WTC11 (cell line): ENCODE results near the gene PLEKHM3. TPM values are rescaled to one million over a fixed set of nuclear protein-coding genes. Genes with fewer than 3 reads are reported as not detected.

Experiments
- ATAC-seq: fragments of 200-7000 bp; cut with Tn5 transposase; 2 replicates; pipeline ENCODE4 v1.10.0; 2021; ENCODE audit warnings: mild to moderate bottlenecking, moderate library complexity
- CTCF ChIA-PET: fragments of 300-600 bp; sonication (Branson Sonifier 250); formaldehyde crosslinking; loops from one replicate; lab custom pipeline; 2021; ENCODE audit warnings: antibody characterized with exemption; lab: Charles Lee
- POLR2A ChIA-PET: fragments of 350-600 bp; sonication (Branson Sonifier 250); formaldehyde crosslinking; loops from one replicate; lab custom pipeline; 2021; ENCODE audit warnings: antibody characterized with exemption; lab: Charles Lee
- DNase-seq: peaks from one replicate; pipeline ENCODE4 v3.0.0; 2021; ENCODE audit warnings: low spot score
- H3K27ac Mint-ChIP-seq: 2 replicates; pipeline ENCODE4 v1.8.0; 2021; ENCODE audit warnings: mixed read lengths
- H3K27me3 Mint-ChIP-seq: 2 replicates; pipeline ENCODE4 v1.8.0; 2021; ENCODE audit warnings: low read depth, mild to moderate bottlenecking, moderate library complexity, mixed read lengths
- H3K36me3 Mint-ChIP-seq: 2 replicates; pipeline ENCODE4 v1.8.0; 2021; ENCODE audit warnings: mixed read lengths
- H3K4me1 Mint-ChIP-seq: 2 replicates; pipeline ENCODE4 v1.8.0; 2022; ENCODE audit warnings: mixed read lengths
- H3K4me3 Mint-ChIP-seq: 2 replicates; pipeline ENCODE4 v1.8.0; 2021; ENCODE audit warnings: mild to moderate bottlenecking, moderate library complexity, mixed read lengths
- H3K9me3 Mint-ChIP-seq: 2 replicates; pipeline ENCODE4 v1.8.0; 2021; ENCODE audit warnings: mixed read lengths
- AR ChIP-seq: fragments of 250-450 bp; sonication (Bioruptor Pico); IDR thresholded peaks from 2 replicates; pipeline ENCODE4 v1.9.0; 2021; ENCODE audit warnings: mild to moderate bottlenecking
- ATF3 ChIP-seq: sonication (generic); formaldehyde crosslinking; conservative IDR thresholded peaks from 2 replicates; pipeline ENCODE4 v1.8.1; 2022; ENCODE audit warnings: mild to moderate bottlenecking, missing genetic modification reagents
- CREB1 ChIP-seq: sonication (generic); formaldehyde crosslinking; IDR thresholded peaks from 2 replicates; pipeline ENCODE4 v1.8.0; 2023; ENCODE audit warnings: mild to moderate bottlenecking, missing genetic modification reagents
- EMX1 ChIP-seq: fragments of 250-450 bp; sonication (Bioruptor Pico); IDR thresholded peaks from 2 replicates; pipeline ENCODE4 v1.8.0; 2021; ENCODE audit warnings: mild to moderate bottlenecking
- FOXP4 ChIP-seq: sonication (generic); formaldehyde crosslinking; IDR thresholded peaks from 2 replicates; pipeline ENCODE4 v1.8.0; 2022; ENCODE audit warnings: mild to moderate bottlenecking, missing genetic modification reagents
- IRF1 ChIP-seq: sonication (generic); formaldehyde crosslinking; IDR thresholded peaks from 2 replicates; pipeline ENCODE4 v1.8.0; 2023; ENCODE audit warnings: missing genetic modification reagents
- SP1 ChIP-seq: sonication (generic); formaldehyde crosslinking; conservative IDR thresholded peaks from 2 replicates; pipeline ENCODE4 v1.8.1; 2022; ENCODE audit warnings: missing genetic modification reagents
- USF1 ChIP-seq: sonication (generic); formaldehyde crosslinking; IDR thresholded peaks from 2 replicates; pipeline ENCODE4 v1.8.0; 2022; ENCODE audit warnings: mild to moderate bottlenecking, missing genetic modification reagents
- ZBTB21 ChIP-seq: sonication (generic); formaldehyde crosslinking; IDR thresholded peaks from 2 replicates; pipeline ENCODE4 v1.8.1; 2023; ENCODE audit warnings: mild to moderate bottlenecking, missing genetic modification reagents, borderline replicate concordance
- ZBTB43 ChIP-seq: sonication (generic); formaldehyde crosslinking; IDR thresholded peaks from 2 replicates; pipeline ENCODE4 v1.8.1; 2023; ENCODE audit warnings: mild to moderate bottlenecking, missing genetic modification reagents
- ZNF232 ChIP-seq: sonication (generic); formaldehyde crosslinking; IDR thresholded peaks from 2 replicates; pipeline ENCODE4 v1.8.0; 2022; ENCODE audit warnings: mild to moderate bottlenecking, missing genetic modification reagents
- ZNF281 ChIP-seq: sonication (generic); formaldehyde crosslinking; IDR thresholded peaks from 2 replicates; pipeline ENCODE4 v1.8.0; 2023; ENCODE audit warnings: mild to moderate bottlenecking, missing genetic modification reagents
- total RNA-seq: library from RNA; stranded (reverse); gene quantifications from 3 replicates; pipeline ENCODE4 v1.2.3, GENCODE V29; 2021
- TF ChIP-seq, protein P1 (sequence below): fragments of 250-450 bp; sonication (Bioruptor Pico); IDR thresholded peaks from 2 replicates; pipeline ENCODE4 v1.9.0; 2021; ENCODE audit warnings: moderate library complexity, mild to moderate bottlenecking, inconsistent platforms, borderline replicate concordance
- TF ChIP-seq, protein P2 (sequence below): sonication (generic); formaldehyde crosslinking; IDR thresholded peaks from 2 replicates; pipeline ENCODE4 v1.8.1; 2022; ENCODE audit warnings: mild to moderate bottlenecking, missing genetic modification reagents, moderate library complexity, borderline replicate concordance
- TF ChIP-seq, protein P3 (sequence below): sonication (generic); formaldehyde crosslinking; conservative IDR thresholded peaks from 2 replicates; pipeline ENCODE4 v1.8.1; 2023; ENCODE audit warnings: mild to moderate bottlenecking, low read depth, missing genetic modification reagents, moderate library complexity

The PLEKHM3 gene
- total RNA-seq, 1 experiment from 2014 or later = 5.8 TPM

DNA sequence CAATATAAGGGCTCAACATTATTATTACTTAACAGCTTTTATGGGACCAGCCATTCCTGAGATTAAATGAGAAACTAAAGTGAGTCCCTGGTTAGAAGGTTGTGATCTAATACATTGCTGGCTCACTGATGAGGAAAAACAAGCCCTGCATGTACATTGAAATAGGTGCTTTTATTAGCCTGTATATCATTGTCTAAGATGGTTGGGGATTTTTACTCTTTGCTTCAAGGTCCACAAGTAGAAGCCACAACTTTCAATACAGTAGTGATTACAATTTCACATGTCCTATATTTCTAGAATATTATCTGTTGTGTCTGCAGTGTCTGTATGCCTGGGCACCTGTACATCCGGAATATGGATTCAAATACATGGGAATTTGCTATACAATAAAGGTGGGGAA lies 151.5 kb downstream of the PLEKHM3 start:
- ChIA-PET CTCF (interaction anchor here (2.3 to 3.1 kb wide), 2 partner anchors 23 to 60 kb away, joined by 7 to 8 read pairs; no protein-coding TSS in a partner anchor), POLR2A (no interaction called here)
- Mint-ChIP-seq H3K36me3 (no peaks in the 10 kb centered on the region), H3K9me3 (no peaks in the 10 kb centered on the region), H3K27ac (no peak overlapping the region; the same call in 1 of the 2 replicates), H3K4me1 (peaks cover 33% of the 10 kb centered on the region), H3K4me3 (no peak overlapping the region), H3K27me3 (no peaks in the 10 kb centered on the region)
- no peak for TF ChIP-seq ZNF281
- TF ChIP-seq, protein P1, sequence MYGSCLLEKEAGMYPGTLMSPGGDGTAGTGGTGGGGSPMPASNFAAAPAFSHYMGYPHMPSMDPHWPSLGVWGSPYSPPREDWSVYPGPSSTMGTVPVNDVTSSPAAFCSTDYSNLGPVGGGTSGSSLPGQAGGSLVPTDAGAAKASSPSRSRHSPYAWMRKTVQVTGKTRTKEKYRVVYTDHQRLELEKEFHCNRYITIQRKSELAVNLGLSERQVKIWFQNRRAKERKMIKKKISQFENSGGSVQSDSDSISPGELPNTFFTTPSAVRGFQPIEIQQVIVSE = no peak
- TF ChIP-seq, protein P2, sequence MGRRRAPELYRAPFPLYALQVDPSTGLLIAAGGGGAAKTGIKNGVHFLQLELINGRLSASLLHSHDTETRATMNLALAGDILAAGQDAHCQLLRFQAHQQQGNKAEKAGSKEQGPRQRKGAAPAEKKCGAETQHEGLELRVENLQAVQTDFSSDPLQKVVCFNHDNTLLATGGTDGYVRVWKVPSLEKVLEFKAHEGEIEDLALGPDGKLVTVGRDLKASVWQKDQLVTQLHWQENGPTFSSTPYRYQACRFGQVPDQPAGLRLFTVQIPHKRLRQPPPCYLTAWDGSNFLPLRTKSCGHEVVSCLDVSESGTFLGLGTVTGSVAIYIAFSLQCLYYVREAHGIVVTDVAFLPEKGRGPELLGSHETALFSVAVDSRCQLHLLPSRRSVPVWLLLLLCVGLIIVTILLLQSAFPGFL (CRISPR knock-in tag) = no peak
- TF ChIP-seq IRF1 = no peak
- TF ChIP-seq ZBTB21 = no peak
- TF ChIP-seq CREB1 = no peak
- TF ChIP-seq SP1 = no peak
- TF ChIP-seq AR (CRISPR knock-in tag) = no peak
- no peak for TF ChIP-seq ZNF232 (CRISPR knock-in tag)
- TF ChIP-seq FOXP4 (CRISPR knock-in tag) = no peak
- no peak for TF ChIP-seq ZBTB43 (CRISPR knock-in tag)
- TF ChIP-seq USF1 = no peak
- no peak for TF ChIP-seq EMX1 (CRISPR knock-in tag)
- TF ChIP-seq ATF3 (CRISPR knock-in tag) = no peak
- TF ChIP-seq, protein P3, sequence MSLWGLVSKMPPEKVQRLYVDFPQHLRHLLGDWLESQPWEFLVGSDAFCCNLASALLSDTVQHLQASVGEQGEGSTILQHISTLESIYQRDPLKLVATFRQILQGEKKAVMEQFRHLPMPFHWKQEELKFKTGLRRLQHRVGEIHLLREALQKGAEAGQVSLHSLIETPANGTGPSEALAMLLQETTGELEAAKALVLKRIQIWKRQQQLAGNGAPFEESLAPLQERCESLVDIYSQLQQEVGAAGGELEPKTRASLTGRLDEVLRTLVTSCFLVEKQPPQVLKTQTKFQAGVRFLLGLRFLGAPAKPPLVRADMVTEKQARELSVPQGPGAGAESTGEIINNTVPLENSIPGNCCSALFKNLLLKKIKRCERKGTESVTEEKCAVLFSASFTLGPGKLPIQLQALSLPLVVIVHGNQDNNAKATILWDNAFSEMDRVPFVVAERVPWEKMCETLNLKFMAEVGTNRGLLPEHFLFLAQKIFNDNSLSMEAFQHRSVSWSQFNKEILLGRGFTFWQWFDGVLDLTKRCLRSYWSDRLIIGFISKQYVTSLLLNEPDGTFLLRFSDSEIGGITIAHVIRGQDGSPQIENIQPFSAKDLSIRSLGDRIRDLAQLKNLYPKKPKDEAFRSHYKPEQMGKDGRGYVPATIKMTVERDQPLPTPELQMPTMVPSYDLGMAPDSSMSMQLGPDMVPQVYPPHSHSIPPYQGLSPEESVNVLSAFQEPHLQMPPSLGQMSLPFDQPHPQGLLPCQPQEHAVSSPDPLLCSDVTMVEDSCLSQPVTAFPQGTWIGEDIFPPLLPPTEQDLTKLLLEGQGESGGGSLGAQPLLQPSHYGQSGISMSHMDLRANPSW = no peak
- ATAC-seq (no peak), DNase-seq (no peak)
